SK-N-MC (cell line): ENCODE data around the gene OR4D9.

Experiments
- EZH2 ChIP-seq: fragments of 200-600 bp; sonication (generic); IDR thresholded peaks from one replicate; pipeline ENCODE4 v1.6.1; 2017; ENCODE audit warnings: antibody characterized with exemption
- POLR2AphosphoS5 ChIP-seq: IDR thresholded peaks from 2 replicates; pipeline ENCODE4 v1.6.1; 2012; ENCODE audit warnings: mild to moderate bottlenecking, low read depth, low read length, borderline replicate concordance

DNA sequence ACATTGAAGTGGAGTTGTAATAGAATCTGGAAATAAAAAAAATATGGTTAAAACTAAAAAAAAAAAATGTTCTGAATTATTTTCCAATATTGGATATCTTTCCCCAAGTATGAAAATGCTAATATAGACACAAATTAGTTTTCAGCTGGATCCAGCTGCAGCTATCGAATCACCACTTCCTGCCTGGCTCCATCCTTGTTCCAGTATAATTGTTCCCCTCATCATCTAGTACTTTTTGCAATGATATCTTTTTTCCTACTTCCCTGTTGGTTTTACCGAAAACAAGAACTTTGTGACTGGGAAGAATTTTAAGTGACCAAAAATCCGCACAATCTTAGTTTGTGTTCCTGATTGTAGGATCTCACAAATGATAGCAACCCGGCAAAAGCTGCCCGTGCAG is 9.4 kb downstream of the OR4D9 start:
- TF ChIP-seq EZH2 = no peak
- no peak for TF ChIP-seq POLR2AphosphoS5
